ENCODE results near the gene ADAMTS15. TPM values are rescaled to one million over a fixed set of nuclear protein-coding genes. Genes with fewer than 3 reads are reported as not detected.

The ADAMTS15 gene
- total and polyA plus RNA-seq, 2 donors (not counting 1 experiment from before 2014, with no cell fraction given): 18.2 to 24.9 TPM

- Histone ChIP-seq H3K36me3 (ENCODE audit: control insufficient read depth, insufficient read depth, low read length) (no peaks in the 10 kb centered on the region), H3K9ac (ENCODE audit: insufficient read depth, low read length) (peak overlapping the region; percentile 34), H2AFZ (ENCODE audit: low read length) (peak overlapping the region; percentile 4), H3K27me3 (ENCODE audit: control insufficient read depth, insufficient read depth, low read length) (no peaks in the 10 kb centered on the region), H3K4me1 (ENCODE audit: control insufficient read depth, extremely low read depth, insufficient read depth, low read length) (peaks cover 39% of the 10 kb centered on the region), H3K9me3 (ENCODE audit: control insufficient read depth, insufficient read depth, low read depth, low read length) (no peaks in the 10 kb centered on the region), H3K4me2 (ENCODE audit: extremely low read depth, insufficient read depth, low read length) (peak overlapping the region; percentile 70), H3K79me2 (ENCODE audit: control insufficient read depth, insufficient read depth, low read length) (no peaks in the 10 kb centered on the region), H3K27ac (ENCODE audit: insufficient read depth, low read length) (peak overlapping the region; percentile 92), H3K4me3 (replicated peaks in 1 of 4; ENCODE audit: control extremely low read depth in 1 of 4, insufficient read depth in 1 of 4, low read depth in 3 of 4, low read length in 4 of 4) (peak overlapping the region in 1 of 4 experiments; percentile 27), H4K20me1 (ENCODE audit: control insufficient read depth, extremely low read depth, insufficient read depth, low read length) (no peaks in the 10 kb centered on the region)
- TF ChIP-seq, protein P1, sequence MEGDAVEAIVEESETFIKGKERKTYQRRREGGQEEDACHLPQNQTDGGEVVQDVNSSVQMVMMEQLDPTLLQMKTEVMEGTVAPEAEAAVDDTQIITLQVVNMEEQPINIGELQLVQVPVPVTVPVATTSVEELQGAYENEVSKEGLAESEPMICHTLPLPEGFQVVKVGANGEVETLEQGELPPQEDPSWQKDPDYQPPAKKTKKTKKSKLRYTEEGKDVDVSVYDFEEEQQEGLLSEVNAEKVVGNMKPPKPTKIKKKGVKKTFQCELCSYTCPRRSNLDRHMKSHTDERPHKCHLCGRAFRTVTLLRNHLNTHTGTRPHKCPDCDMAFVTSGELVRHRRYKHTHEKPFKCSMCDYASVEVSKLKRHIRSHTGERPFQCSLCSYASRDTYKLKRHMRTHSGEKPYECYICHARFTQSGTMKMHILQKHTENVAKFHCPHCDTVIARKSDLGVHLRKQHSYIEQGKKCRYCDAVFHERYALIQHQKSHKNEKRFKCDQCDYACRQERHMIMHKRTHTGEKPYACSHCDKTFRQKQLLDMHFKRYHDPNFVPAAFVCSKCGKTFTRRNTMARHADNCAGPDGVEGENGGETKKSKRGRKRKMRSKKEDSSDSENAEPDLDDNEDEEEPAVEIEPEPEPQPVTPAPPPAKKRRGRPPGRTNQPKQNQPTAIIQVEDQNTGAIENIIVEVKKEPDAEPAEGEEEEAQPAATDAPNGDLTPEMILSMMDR (conservative IDR thresholded peaks at IDR 0.05 in 1 of 2, IDR thresholded peaks at IDR 0.05 in 1 of 2; ENCODE audit: low read depth in 1 of 2, low read length in 2 of 2): peak in 1 of 2 donors; percentile 1
- no peak for TF ChIP-seq EZH2 (IDR thresholded peaks at IDR 0.05; ENCODE audit: low read length, missing control alignments)
- peak; percentile 88 to 94 for DNase-seq (ENCODE audit: low read depth in 2 of 2)
These were observed 45.1 kb upstream of the ADAMTS15 start for GRCh38 chr11:130403271-130403804.

GRCh38 chr11:130403967-130404366 lies 44.5 kb upstream of the ADAMTS15 start:
- no peaks in the 10 kb centered on the region for H3K79me2 ChIP-seq (ENCODE audit: control insufficient read depth, insufficient read depth, low read length)
- peak overlapping the region; percentile 92 for H3K27ac ChIP-seq (ENCODE audit: insufficient read depth, low read length)
- H2AFZ ChIP-seq (ENCODE audit: low read length): no peak overlapping the region
- no peaks in the 10 kb centered on the region for H3K36me3 ChIP-seq (ENCODE audit: control insufficient read depth, insufficient read depth, low read length)
- H3K9me3 ChIP-seq (ENCODE audit: control insufficient read depth, insufficient read depth, low read depth, low read length): no peaks in the 10 kb centered on the region
- H4K20me1 ChIP-seq (ENCODE audit: control insufficient read depth, extremely low read depth, insufficient read depth, low read length): no peaks in the 10 kb centered on the region
- peak overlapping the region; percentile 34 for H3K9ac ChIP-seq (ENCODE audit: insufficient read depth, low read length)
- H3K4me3 ChIP-seq (replicated peaks in 1 of 4; ENCODE audit: control extremely low read depth in 1 of 4, insufficient read depth in 1 of 4, low read depth in 3 of 4, low read length in 4 of 4): no peak overlapping the region
- no peak for TF ChIP-seq EZH2 (IDR thresholded peaks at IDR 0.05; ENCODE audit: low read length, missing control alignments)
- TF ChIP-seq, protein P1 (conservative IDR thresholded peaks at IDR 0.05 in 1 of 2, IDR thresholded peaks at IDR 0.05 in 1 of 2; ENCODE audit: low read depth in 1 of 2, low read length in 2 of 2): no peak
- no peak for DNase-seq (ENCODE audit: low read depth in 2 of 2)
- H3K4me1 ChIP-seq (ENCODE audit: control insufficient read depth, extremely low read depth, insufficient read depth, low read length): peaks cover 43% of the 10 kb centered on the region
- no peaks in the 10 kb centered on the region for H3K27me3 ChIP-seq (ENCODE audit: control insufficient read depth, insufficient read depth, low read length)
- H3K4me2 ChIP-seq (ENCODE audit: extremely low read depth, insufficient read depth, low read length): peak overlapping the region; percentile 70

GRCh38 chr11:130404727-130405126 lies 43.7 kb upstream of the ADAMTS15 start:
- Histone ChIP-seq H3K9me3 (ENCODE audit: control insufficient read depth, insufficient read depth, low read depth, low read length) (no peaks in the 10 kb centered on the region), H2AFZ (ENCODE audit: low read length) (no peak overlapping the region), H3K79me2 (ENCODE audit: control insufficient read depth, insufficient read depth, low read length) (no peaks in the 10 kb centered on the region), H4K20me1 (ENCODE audit: control insufficient read depth, extremely low read depth, insufficient read depth, low read length) (no peaks in the 10 kb centered on the region), H3K4me3 (replicated peaks in 1 of 4; ENCODE audit: control extremely low read depth in 1 of 4, insufficient read depth in 1 of 4, low read depth in 3 of 4, low read length in 4 of 4) (no peak overlapping the region), H3K9ac (ENCODE audit: insufficient read depth, low read length) (no peak overlapping the region), H3K27ac (ENCODE audit: insufficient read depth, low read length) (no peak overlapping the region), H3K27me3 (ENCODE audit: control insufficient read depth, insufficient read depth, low read length) (no peaks in the 10 kb centered on the region), H3K36me3 (ENCODE audit: control insufficient read depth, insufficient read depth, low read length) (no peaks in the 10 kb centered on the region), H3K4me2 (ENCODE audit: extremely low read depth, insufficient read depth, low read length) (no peak overlapping the region), H3K4me1 (ENCODE audit: control insufficient read depth, extremely low read depth, insufficient read depth, low read length) (peaks cover 43% of the 10 kb centered on the region)
- TF ChIP-seq, protein P1 (conservative IDR thresholded peaks at IDR 0.05 in 1 of 2, IDR thresholded peaks at IDR 0.05 in 1 of 2; ENCODE audit: low read depth in 1 of 2, low read length in 2 of 2): no peak
- TF ChIP-seq EZH2 (IDR thresholded peaks at IDR 0.05; ENCODE audit: low read length, missing control alignments): no peak
- peak in 1 of 2 donors; percentile 41 for DNase-seq (ENCODE audit: low read depth in 2 of 2)
